Osteocyte (in vitro differentiated cells): ENCODE results near the gene ACACA. TPM values are rescaled to one million over a fixed set of nuclear protein-coding genes. Genes with fewer than 3 reads are reported as not detected.

Experiments
- DNase-seq: peaks from one replicate; pipeline ENCODE4 v3.0.0; 2021; ENCODE audit warnings: mixed read lengths; ENCODE audit not compliant: unreplicated experiment; ENCODE audit errors: extremely low spot score
- H3K27ac Mint-ChIP-seq: one replicate; pipeline ENCODE4 v1.8.0; 2021; ENCODE audit warnings: mild to moderate bottlenecking, mixed read lengths; ENCODE audit not compliant: unreplicated experiment
- H3K27me3 Mint-ChIP-seq: one replicate; pipeline ENCODE4 v1.8.0; 2021; ENCODE audit warnings: mixed read lengths; ENCODE audit not compliant: unreplicated experiment
- H3K36me3 Mint-ChIP-seq: one replicate; pipeline ENCODE4 v1.8.0; 2021; ENCODE audit warnings: mixed read lengths; ENCODE audit not compliant: unreplicated experiment
- H3K4me1 Mint-ChIP-seq: one replicate; pipeline ENCODE4 v1.8.0; 2021; ENCODE audit warnings: mixed read lengths; ENCODE audit not compliant: unreplicated experiment
- H3K4me3 Mint-ChIP-seq: one replicate; pipeline ENCODE4 v1.8.0; 2021; ENCODE audit warnings: mild to moderate bottlenecking, moderate library complexity, mixed read lengths; ENCODE audit not compliant: unreplicated experiment
- H3K9me3 Mint-ChIP-seq: one replicate; pipeline ENCODE4 v1.8.0; 2021; ENCODE audit warnings: mixed read lengths; ENCODE audit not compliant: unreplicated experiment
- total RNA-seq: library from RNA; stranded (reverse); gene quantifications from 2 replicates; pipeline ENCODE4 v1.2.1, GENCODE V29; 2021
- TF ChIP-seq, protein P1 (sequence below): fragments of 200-600 bp; sonication (generic); IDR thresholded peaks from 2 replicates; pipeline ENCODE4 v1.5.0; 2021; ENCODE audit warnings: antibody characterized with exemption, mild to moderate bottlenecking, moderate library complexity

ACACA gene
- total RNA-seq, 1 donor from 2014 or later: 63.5 TPM

DNA sequence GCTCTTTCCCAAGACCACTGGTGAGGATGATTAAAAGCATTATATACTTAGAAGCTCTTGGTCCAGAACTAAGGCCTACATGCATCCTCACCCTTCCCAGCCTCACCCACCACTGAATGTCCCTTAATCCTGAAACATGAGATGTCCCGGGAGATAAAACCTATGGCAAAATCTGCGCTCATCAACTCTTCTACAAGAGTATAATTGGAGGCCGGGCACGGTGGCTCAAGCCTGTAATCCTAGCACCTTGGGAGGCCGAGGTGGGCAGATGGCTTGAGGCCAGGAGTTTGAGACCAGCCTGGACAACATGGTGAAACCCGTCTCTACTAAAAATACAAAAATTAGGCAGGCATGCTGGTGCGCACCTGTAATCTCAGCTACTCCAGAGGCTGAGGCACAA lies 13.3 kb downstream of the ACACA start:
- H3K9me3 Mint-ChIP-seq: no peaks in the 10 kb centered on the region
- TF ChIP-seq, protein P1, sequence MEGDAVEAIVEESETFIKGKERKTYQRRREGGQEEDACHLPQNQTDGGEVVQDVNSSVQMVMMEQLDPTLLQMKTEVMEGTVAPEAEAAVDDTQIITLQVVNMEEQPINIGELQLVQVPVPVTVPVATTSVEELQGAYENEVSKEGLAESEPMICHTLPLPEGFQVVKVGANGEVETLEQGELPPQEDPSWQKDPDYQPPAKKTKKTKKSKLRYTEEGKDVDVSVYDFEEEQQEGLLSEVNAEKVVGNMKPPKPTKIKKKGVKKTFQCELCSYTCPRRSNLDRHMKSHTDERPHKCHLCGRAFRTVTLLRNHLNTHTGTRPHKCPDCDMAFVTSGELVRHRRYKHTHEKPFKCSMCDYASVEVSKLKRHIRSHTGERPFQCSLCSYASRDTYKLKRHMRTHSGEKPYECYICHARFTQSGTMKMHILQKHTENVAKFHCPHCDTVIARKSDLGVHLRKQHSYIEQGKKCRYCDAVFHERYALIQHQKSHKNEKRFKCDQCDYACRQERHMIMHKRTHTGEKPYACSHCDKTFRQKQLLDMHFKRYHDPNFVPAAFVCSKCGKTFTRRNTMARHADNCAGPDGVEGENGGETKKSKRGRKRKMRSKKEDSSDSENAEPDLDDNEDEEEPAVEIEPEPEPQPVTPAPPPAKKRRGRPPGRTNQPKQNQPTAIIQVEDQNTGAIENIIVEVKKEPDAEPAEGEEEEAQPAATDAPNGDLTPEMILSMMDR: no peak
- H3K36me3 Mint-ChIP-seq: no peaks in the 10 kb centered on the region
- H3K27ac Mint-ChIP-seq: no peak overlapping the region
- no peaks in the 10 kb centered on the region for H3K27me3 Mint-ChIP-seq
- no peak for DNase-seq
- H3K4me3 Mint-ChIP-seq: no peak overlapping the region
- peaks cover 32% of the 10 kb centered on the region for H3K4me1 Mint-ChIP-seq

DNA sequence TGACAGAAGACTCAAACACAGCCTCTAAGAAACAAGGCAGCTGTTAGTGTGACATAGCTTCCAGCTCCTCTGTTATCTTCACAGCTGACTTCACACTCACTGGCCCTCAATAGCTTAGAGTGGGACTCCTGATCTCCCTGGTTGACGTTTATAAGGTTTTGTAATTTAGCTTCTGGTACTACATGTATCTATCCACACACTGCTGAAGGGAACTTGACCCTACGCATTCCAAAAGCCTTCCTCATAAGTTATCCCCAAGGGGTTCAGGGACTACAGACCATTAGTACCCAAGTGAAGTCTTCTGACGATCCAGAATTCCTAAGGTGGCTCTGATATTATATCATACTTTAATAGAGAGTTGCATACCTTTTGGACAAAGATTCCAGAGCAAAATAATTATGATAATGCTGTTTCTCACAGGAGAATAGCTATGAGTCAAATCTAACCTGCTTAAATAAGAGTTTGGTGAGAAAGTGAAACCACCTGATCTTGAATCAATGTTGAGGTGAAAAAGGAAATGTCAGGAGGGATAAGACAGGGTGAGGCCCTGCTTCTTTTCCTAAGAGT lies 14.5 kb downstream of the ACACA start:
- TF ChIP-seq, protein P1: no peak
- Mint-ChIP-seq H3K27ac (peak overlapping the region; percentile 64), H3K4me1 (peaks cover 34% of the 10 kb centered on the region), H3K36me3 (no peaks in the 10 kb centered on the region), H3K4me3 (peak overlapping the region; percentile 26), H3K27me3 (no peaks in the 10 kb centered on the region), H3K9me3 (no peaks in the 10 kb centered on the region)
- no peak for DNase-seq

DNA sequence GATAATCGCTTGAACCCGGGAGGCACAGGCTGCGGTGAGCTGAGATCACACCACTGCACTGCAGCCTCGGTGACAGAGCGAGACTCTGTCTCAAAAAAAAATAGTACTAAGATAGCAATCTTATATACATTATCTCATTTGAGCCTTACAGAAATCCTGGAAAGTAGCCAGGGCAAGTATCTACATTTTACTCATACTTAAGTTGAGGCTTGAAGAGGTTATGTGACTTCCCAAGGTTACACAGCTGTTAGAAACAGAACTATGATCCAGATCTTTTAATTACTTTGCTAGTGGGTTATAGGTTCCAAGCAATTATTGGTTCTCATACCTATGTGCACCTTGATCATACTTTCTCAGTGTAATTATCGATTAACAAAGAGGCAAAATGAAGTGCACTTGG lies 15.5 kb downstream of the ACACA start:
- DNase-seq: no peak
- peak overlapping the region; percentile 64 for H3K27ac Mint-ChIP-seq
- H3K9me3 Mint-ChIP-seq: no peaks in the 10 kb centered on the region
- peaks cover 34% of the 10 kb centered on the region for H3K4me1 Mint-ChIP-seq
- H3K4me3 Mint-ChIP-seq: no peak overlapping the region
- TF ChIP-seq, protein P1: no peak
- H3K36me3 Mint-ChIP-seq: no peaks in the 10 kb centered on the region
- no peaks in the 10 kb centered on the region for H3K27me3 Mint-ChIP-seq

DNA sequence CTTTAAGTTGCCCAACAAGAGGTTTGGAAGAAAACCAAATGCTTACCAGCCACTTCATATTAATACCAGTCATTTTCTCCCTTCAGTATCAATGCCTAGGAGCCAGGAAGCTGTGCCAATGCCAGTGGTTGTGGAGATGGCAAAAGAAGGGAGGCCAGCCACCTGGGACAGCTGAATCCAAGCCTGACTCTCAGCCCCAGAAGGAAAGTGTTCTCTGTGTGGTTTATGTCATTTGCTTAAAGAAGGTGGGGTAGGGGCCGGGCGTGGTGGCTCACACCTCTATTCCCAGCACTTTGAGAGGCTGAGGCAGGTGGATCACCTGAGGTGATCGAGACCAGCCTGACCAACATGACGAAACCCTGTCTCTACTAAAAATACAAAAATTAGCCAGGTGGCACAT lies 17.5 kb downstream of the ACACA start:
- H3K36me3 Mint-ChIP-seq: no peaks in the 10 kb centered on the region
- H3K27ac Mint-ChIP-seq: no peak overlapping the region
- peaks cover 34% of the 10 kb centered on the region for H3K4me1 Mint-ChIP-seq
- no peaks in the 10 kb centered on the region for H3K27me3 Mint-ChIP-seq
- DNase-seq: no peak
- TF ChIP-seq, protein P1: no peak
- no peaks in the 10 kb centered on the region for H3K9me3 Mint-ChIP-seq
- no peak overlapping the region for H3K4me3 Mint-ChIP-seq

DNA sequence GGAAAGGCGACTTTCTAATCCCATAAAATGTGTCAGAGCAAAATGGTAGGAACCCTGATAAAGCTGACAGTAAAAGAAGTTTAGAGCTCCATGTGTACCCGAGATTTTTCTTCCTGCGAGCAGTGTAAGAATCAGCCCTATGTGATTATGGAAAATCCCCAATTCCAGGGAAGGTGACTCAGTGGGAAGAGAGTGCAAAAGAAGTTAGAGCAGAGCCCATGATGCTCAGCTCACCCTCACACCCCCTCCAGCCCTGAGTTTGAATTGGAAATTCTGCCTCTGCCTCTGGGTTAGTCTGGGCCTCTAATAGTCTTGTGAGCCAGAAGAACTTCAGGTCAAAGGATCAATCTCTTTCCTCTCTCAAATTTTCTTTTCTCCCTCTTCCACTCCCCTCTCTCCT lies 18.4 kb downstream of the ACACA start:
- no peak for DNase-seq
- TF ChIP-seq, protein P1: no peak
- H3K27ac Mint-ChIP-seq: no peak overlapping the region
- H3K36me3 Mint-ChIP-seq: no peaks in the 10 kb centered on the region
- H3K4me1 Mint-ChIP-seq: peaks cover 34% of the 10 kb centered on the region
- H3K4me3 Mint-ChIP-seq: no peak overlapping the region
- no peaks in the 10 kb centered on the region for H3K27me3 Mint-ChIP-seq
- H3K9me3 Mint-ChIP-seq: no peaks in the 10 kb centered on the region
